Neutrophil (primary cell): ENCODE results near the gene CPSF4L.

Source experiments
- H3K27ac ChIP-seq: fragments of 200-600 bp; sonication (generic); 2 replicates; pipeline ENCODE4 v1.5.1; 2016; ENCODE audit warnings: mild to moderate bottlenecking, moderate library complexity
- H3K27me3 ChIP-seq: fragments of 200-600 bp; sonication (generic); 2 replicates; pipeline ENCODE4 v1.6.0; 2016; ENCODE audit warnings: mild to moderate bottlenecking
- H3K36me3 ChIP-seq: fragments of 200-600 bp; sonication (generic); 2 replicates; pipeline ENCODE4 v1.5.1; 2017
- H3K4me1 ChIP-seq, 2 experiments: fragments of 200-600 bp in 1 of 2; sonication (generic) in 1 of 2; 1 replicate in 1 of 2; 2 replicates in 1 of 2; pipeline versions ENCODE4 v1.5.1 to v1.6.1; 2013 to 2016; ENCODE audit warnings: low read depth in 1 of 2, low read length in 1 of 2, mild to moderate bottlenecking in 1 of 2, moderate library complexity in 1 of 2; ENCODE audit not compliant: control insufficient read depth in 1 of 2, insufficient read depth in 1 of 2
- H3K4me3 ChIP-seq, 2 experiments: fragments of 200-600 bp in 1 of 2; sonication (generic) in 1 of 2; 1 replicate in 1 of 2; 2 replicates in 1 of 2; pipeline ENCODE4 v1.5.1; 2013 to 2016; ENCODE audit warnings: low read depth in 1 of 2, low read length in 1 of 2, mild to moderate bottlenecking in 1 of 2, moderate library complexity in 1 of 2
- H3K9me3 ChIP-seq: fragments of 200-600 bp; sonication (generic); 2 replicates; pipeline ENCODE4 v1.5.1; 2016
- CTCF ChIP-seq: fragments of 200-600 bp; sonication (generic); IDR thresholded peaks from 2 replicates; pipeline ENCODE4 v1.5.1; 2016; ENCODE audit warnings: antibody characterized with exemption

The CPSF4L gene

GRCh38 chr17:73256220-73256619, 5.5 kb downstream of the CPSF4L start:
- Histone ChIP-seq H3K4me1 (peaks cover 0 to 9% of the 10 kb centered on the region in 2 experiments), H3K36me3 (no peaks in the 10 kb centered on the region), H3K27ac (no peak overlapping the region), H3K4me3 (no peak overlapping the region), H3K9me3 (no peaks in the 10 kb centered on the region), H3K27me3 (no peaks in the 10 kb centered on the region)
- no peak for TF ChIP-seq CTCF

- H3K9me3 ChIP-seq: no peaks in the 10 kb centered on the region
- no peak overlapping the region for H3K4me3 ChIP-seq
- no peaks in the 10 kb centered on the region for H3K27me3 ChIP-seq
- no peaks in the 10 kb centered on the region for H3K36me3 ChIP-seq
- no peak overlapping the region for H3K27ac ChIP-seq
- peak; percentile 93 for TF ChIP-seq CTCF
- peaks cover 0 to 5% of the 10 kb centered on the region in 2 experiments for H3K4me1 ChIP-seq
Observed at GRCh38 chr17:73255671-73256181, 6.0 kb downstream of the CPSF4L start.

- Histone ChIP-seq H3K9me3 (no peaks in the 10 kb centered on the region), H3K4me3 (no peak overlapping the region), H3K27me3 (no peaks in the 10 kb centered on the region), H3K4me1 (peaks cover 0 to 3% of the 10 kb centered on the region in 2 experiments), H3K36me3 (peaks cover 16% of the 10 kb centered on the region), H3K27ac (no peak overlapping the region)
- TF ChIP-seq CTCF: no peak
Observed at GRCh38 chr17:73251871-73252270, 9.8 kb downstream of the CPSF4L start.

GRCh38 chr17:73250851-73251640, 10.6 kb downstream of the CPSF4L start:
- peaks cover 0 to 3% of the 10 kb centered on the region in 2 experiments for H3K4me1 ChIP-seq
- peaks cover 23% of the 10 kb centered on the region for H3K36me3 ChIP-seq
- no peaks in the 10 kb centered on the region for H3K9me3 ChIP-seq
- no peak overlapping the region for H3K27ac ChIP-seq
- H3K4me3 ChIP-seq: no peak overlapping the region
- H3K27me3 ChIP-seq: no peaks in the 10 kb centered on the region
- TF ChIP-seq CTCF: no peak

GRCh38 chr17:73249700-73250099, 12.0 kb downstream of the CPSF4L start:
- H3K36me3 ChIP-seq: peaks cover 30% of the 10 kb centered on the region
- TF ChIP-seq CTCF: no peak
- no peaks in the 10 kb centered on the region for H3K9me3 ChIP-seq
- H3K27me3 ChIP-seq: no peaks in the 10 kb centered on the region
- no peak overlapping the region for H3K4me3 ChIP-seq
- no peak overlapping the region for H3K27ac ChIP-seq
- no peaks in the 10 kb centered on the region for H3K4me1 ChIP-seq
